Activated naive CD8-positive, alpha-beta T cell (primary cell): ENCODE measurements around the gene ARHGAP22.

Source experiments
- H3K27ac Mint-ChIP-seq: one replicate; pipeline ENCODE4 v1.8.0; 2021; ENCODE audit warnings: mixed read lengths
- H3K27me3 Mint-ChIP-seq: one replicate; pipeline ENCODE4 v1.8.0; 2021; ENCODE audit warnings: mixed read lengths
- H3K36me3 Mint-ChIP-seq: one replicate; pipeline ENCODE4 v1.8.0; 2021; ENCODE audit warnings: mixed read lengths
- H3K4me1 Mint-ChIP-seq: one replicate; pipeline ENCODE4 v1.8.0; 2021; ENCODE audit warnings: low read depth, mixed read lengths
- H3K4me3 Mint-ChIP-seq: one replicate; pipeline ENCODE4 v1.8.0; 2021; ENCODE audit warnings: mild to moderate bottlenecking, mixed read lengths
- H3K9me3 Mint-ChIP-seq: one replicate; pipeline ENCODE4 v1.8.0; 2021; ENCODE audit warnings: low read depth, mixed read lengths

Gene ARHGAP22

GRCh38 chr10:48480397-48481374 lies 124.2 kb downstream of the ARHGAP22 start:
- no peaks in the 10 kb centered on the region for H3K27me3 Mint-ChIP-seq
- H3K4me3 Mint-ChIP-seq, result no peak overlapping the region
- no peaks in the 10 kb centered on the region for H3K9me3 Mint-ChIP-seq

GRCh38 chr10:48478980-48479811 lies 125.7 kb downstream of the ARHGAP22 start:
- Mint-ChIP-seq H3K36me3 (no peaks in the 10 kb centered on the region), H3K4me1 (no peaks in the 10 kb centered on the region), H3K27me3 (no peaks in the 10 kb centered on the region), H3K4me3 (no peak overlapping the region), H3K27ac (no peak overlapping the region), H3K9me3 (no peaks in the 10 kb centered on the region)

More at GRCh38 chr10:48480397-48481374, 124.2 kb downstream of the ARHGAP22 start:
- H3K36me3 Mint-ChIP-seq, result no peaks in the 10 kb centered on the region
- no peak overlapping the region for H3K27ac Mint-ChIP-seq
- H3K4me1 Mint-ChIP-seq, result no peaks in the 10 kb centered on the region

GRCh38 chr10:48478469-48478868 lies 126.4 kb downstream of the ARHGAP22 start:
- Mint-ChIP-seq H3K9me3 (no peaks in the 10 kb centered on the region), H3K27ac (no peak overlapping the region), H3K36me3 (no peaks in the 10 kb centered on the region), H3K27me3 (no peaks in the 10 kb centered on the region), H3K4me3 (no peak overlapping the region), H3K4me1 (no peaks in the 10 kb centered on the region)

GRCh38 chr10:48477616-48478015 lies 127.3 kb downstream of the ARHGAP22 start:
- H3K9me3 Mint-ChIP-seq, result no peaks in the 10 kb centered on the region

GRCh38 chr10:48477141-48477540 lies 127.7 kb downstream of the ARHGAP22 start:
- Mint-ChIP-seq H3K9me3 (no peaks in the 10 kb centered on the region), H3K4me1 (no peaks in the 10 kb centered on the region), H3K4me3 (no peak overlapping the region), H3K27ac (no peak overlapping the region), H3K27me3 (no peaks in the 10 kb centered on the region), H3K36me3 (no peaks in the 10 kb centered on the region)

More at GRCh38 chr10:48477616-48478015, 127.3 kb downstream of the ARHGAP22 start:
- Mint-ChIP-seq H3K4me1 (no peaks in the 10 kb centered on the region), H3K27ac (no peak overlapping the region), H3K36me3 (no peaks in the 10 kb centered on the region), H3K27me3 (no peaks in the 10 kb centered on the region), H3K4me3 (no peak overlapping the region)

GRCh38 chr10:48476279-48476982 lies 128.4 kb downstream of the ARHGAP22 start:
- Mint-ChIP-seq H3K4me1 (no peaks in the 10 kb centered on the region), H3K36me3 (no peaks in the 10 kb centered on the region), H3K27ac (no peak overlapping the region), H3K9me3 (no peaks in the 10 kb centered on the region), H3K27me3 (no peaks in the 10 kb centered on the region), H3K4me3 (no peak overlapping the region)

- Mint-ChIP-seq H3K36me3 (no peaks in the 10 kb centered on the region), H3K4me3 (no peak overlapping the region), H3K4me1 (no peaks in the 10 kb centered on the region), H3K27me3 (no peaks in the 10 kb centered on the region), H3K9me3 (no peaks in the 10 kb centered on the region), H3K27ac (no peak overlapping the region)
These were observed 129.0 kb downstream of the ARHGAP22 start for GRCh38 chr10:48475943-48476278.

GRCh38 chr10:48474765-48475365 lies 130.0 kb downstream of the ARHGAP22 start:
- Mint-ChIP-seq H3K36me3 (no peaks in the 10 kb centered on the region), H3K4me1 (no peaks in the 10 kb centered on the region), H3K27ac (no peak overlapping the region), H3K27me3 (no peaks in the 10 kb centered on the region), H3K4me3 (no peak overlapping the region), H3K9me3 (no peaks in the 10 kb centered on the region)

- no peak overlapping the region for H3K27ac Mint-ChIP-seq
- H3K27me3 Mint-ChIP-seq, result no peaks in the 10 kb centered on the region
- H3K36me3 Mint-ChIP-seq, result no peaks in the 10 kb centered on the region
- no peak overlapping the region for H3K4me3 Mint-ChIP-seq
- H3K9me3 Mint-ChIP-seq, result no peaks in the 10 kb centered on the region
- H3K4me1 Mint-ChIP-seq, result no peaks in the 10 kb centered on the region
These were observed 131.2 kb downstream of the ARHGAP22 start for GRCh38 chr10:48473704-48474103.

- Mint-ChIP-seq H3K27me3 (no peaks in the 10 kb centered on the region), H3K4me1 (no peaks in the 10 kb centered on the region), H3K27ac (no peak overlapping the region), H3K4me3 (no peak overlapping the region), H3K9me3 (no peaks in the 10 kb centered on the region), H3K36me3 (no peaks in the 10 kb centered on the region)
These were observed 132.3 kb downstream of the ARHGAP22 start for GRCh38 chr10:48472501-48473069.

- Mint-ChIP-seq H3K36me3 (no peaks in the 10 kb centered on the region), H3K9me3 (no peaks in the 10 kb centered on the region), H3K4me1 (no peaks in the 10 kb centered on the region), H3K4me3 (no peak overlapping the region), H3K27me3 (no peaks in the 10 kb centered on the region), H3K27ac (no peak overlapping the region)
These were observed 133.7 kb downstream of the ARHGAP22 start for GRCh38 chr10:48470893-48471805.

GRCh38 chr10:48470115-48470892 lies 134.6 kb downstream of the ARHGAP22 start:
- Mint-ChIP-seq H3K4me1 (no peaks in the 10 kb centered on the region), H3K27ac (no peak overlapping the region), H3K27me3 (no peaks in the 10 kb centered on the region), H3K9me3 (no peaks in the 10 kb centered on the region), H3K4me3 (no peak overlapping the region), H3K36me3 (no peaks in the 10 kb centered on the region)

GRCh38 chr10:48469516-48470020 lies 135.3 kb downstream of the ARHGAP22 start:
- Mint-ChIP-seq H3K36me3 (no peaks in the 10 kb centered on the region), H3K27ac (no peak overlapping the region), H3K27me3 (no peaks in the 10 kb centered on the region), H3K9me3 (no peaks in the 10 kb centered on the region), H3K4me1 (no peaks in the 10 kb centered on the region), H3K4me3 (no peak overlapping the region)
